Measurements from ENCODE around the gene BCAS3.

DNA sequence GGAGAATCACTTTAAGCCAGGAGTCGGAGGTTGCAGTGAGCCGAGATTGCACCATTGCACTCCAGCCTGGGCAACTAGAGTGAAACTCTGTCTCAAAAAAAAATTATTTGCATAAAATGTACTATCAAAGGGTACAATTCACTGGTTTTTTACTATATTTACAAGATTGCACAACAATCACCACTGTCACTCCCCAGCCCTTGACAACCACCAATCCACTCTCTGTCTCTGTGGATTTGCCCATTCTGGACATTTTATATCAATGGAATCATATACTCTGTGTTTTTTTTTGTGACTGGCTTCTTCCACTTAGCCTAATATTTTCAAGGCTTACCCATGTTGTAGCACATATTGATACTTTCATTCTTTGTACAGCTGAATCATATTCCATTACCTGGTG lies 740.8 kb downstream of the BCAS3 start:
- TF ChIP-seq, protein P1, sequence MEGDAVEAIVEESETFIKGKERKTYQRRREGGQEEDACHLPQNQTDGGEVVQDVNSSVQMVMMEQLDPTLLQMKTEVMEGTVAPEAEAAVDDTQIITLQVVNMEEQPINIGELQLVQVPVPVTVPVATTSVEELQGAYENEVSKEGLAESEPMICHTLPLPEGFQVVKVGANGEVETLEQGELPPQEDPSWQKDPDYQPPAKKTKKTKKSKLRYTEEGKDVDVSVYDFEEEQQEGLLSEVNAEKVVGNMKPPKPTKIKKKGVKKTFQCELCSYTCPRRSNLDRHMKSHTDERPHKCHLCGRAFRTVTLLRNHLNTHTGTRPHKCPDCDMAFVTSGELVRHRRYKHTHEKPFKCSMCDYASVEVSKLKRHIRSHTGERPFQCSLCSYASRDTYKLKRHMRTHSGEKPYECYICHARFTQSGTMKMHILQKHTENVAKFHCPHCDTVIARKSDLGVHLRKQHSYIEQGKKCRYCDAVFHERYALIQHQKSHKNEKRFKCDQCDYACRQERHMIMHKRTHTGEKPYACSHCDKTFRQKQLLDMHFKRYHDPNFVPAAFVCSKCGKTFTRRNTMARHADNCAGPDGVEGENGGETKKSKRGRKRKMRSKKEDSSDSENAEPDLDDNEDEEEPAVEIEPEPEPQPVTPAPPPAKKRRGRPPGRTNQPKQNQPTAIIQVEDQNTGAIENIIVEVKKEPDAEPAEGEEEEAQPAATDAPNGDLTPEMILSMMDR (conservative IDR thresholded peaks at IDR 0.05; ENCODE audit: low read length) = no peak
- TF ChIP-seq EZH2phosphoT487 (IDR thresholded peaks at IDR 0.05; ENCODE audit: borderline replicate concordance, low read depth, low read length) = no peak
